Skeletal muscle satellite cell (primary cell): Measurements from ENCODE around the gene EIF4G3.
"Not testable (repeated sequence)": the region's sequence is repeated elsewhere in the genome, so short reads cannot be mapped to it uniquely, and the experiment has no call there.

ENCODE experiments used
- H3K27me3 ChIP-seq: 2 replicates; pipeline ENCODE4 v1.7.0; 2013; ENCODE audit warnings: low read length; ENCODE audit not compliant: control insufficient read depth, insufficient read depth
- H3K36me3 ChIP-seq: 2 replicates; pipeline ENCODE4 v1.7.0; 2013; ENCODE audit warnings: mild to moderate bottlenecking, control low read depth, low read length; ENCODE audit not compliant: insufficient read depth
- H3K4me1 ChIP-seq: 2 replicates; pipeline ENCODE4 v1.7.0; 2013; ENCODE audit warnings: low read length; ENCODE audit not compliant: control insufficient read depth, insufficient read depth
- H3K4me2 ChIP-seq: 2 replicates; pipeline ENCODE4 v1.7.0; 2013; ENCODE audit warnings: mild to moderate bottlenecking, low read length
- H3K4me3 ChIP-seq: 2 replicates; pipeline ENCODE4 v1.7.0; 2013; ENCODE audit warnings: low read length
- H3K9ac ChIP-seq: 2 replicates; pipeline ENCODE4 v1.7.0; 2013; ENCODE audit warnings: mild to moderate bottlenecking, low read depth, low read length, moderate library complexity
- H3K9me3 ChIP-seq: replicated peaks from 2 replicates; pipeline ENCODE4 v1.7.0; 2013; ENCODE audit warnings: mild to moderate bottlenecking, control low read depth, low read length

The EIF4G3 gene

DNA sequence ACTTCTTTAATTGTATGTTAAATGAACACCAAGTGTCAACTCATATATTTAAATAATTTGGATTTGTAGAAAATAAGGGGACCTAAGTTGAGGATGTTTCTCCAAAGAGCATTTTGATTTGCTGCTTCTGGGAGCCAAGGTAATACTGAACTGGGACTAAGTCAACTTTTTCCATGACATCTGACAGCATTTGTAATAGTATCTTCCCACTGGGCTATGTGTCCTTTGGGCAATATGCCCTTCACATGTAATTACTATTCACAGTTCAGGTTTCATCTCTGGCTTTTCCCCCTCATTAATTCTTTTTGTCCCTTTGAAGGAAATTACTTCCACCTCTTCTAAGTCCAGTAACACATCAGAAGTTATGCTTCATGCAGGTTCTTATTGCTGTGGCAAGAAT is 352.9 kb downstream of the EIF4G3 start:
- H3K36me3 ChIP-seq = peaks cover 36% of the 10 kb centered on the region
- H3K4me1 ChIP-seq = no peaks in the 10 kb centered on the region
- H3K9me3 ChIP-seq = no peaks in the 10 kb centered on the region
- no peak overlapping the region for H3K9ac ChIP-seq
- H3K27me3 ChIP-seq = no peaks in the 10 kb centered on the region
- H3K4me3 ChIP-seq = no peak overlapping the region
- no peak overlapping the region for H3K4me2 ChIP-seq

DNA sequence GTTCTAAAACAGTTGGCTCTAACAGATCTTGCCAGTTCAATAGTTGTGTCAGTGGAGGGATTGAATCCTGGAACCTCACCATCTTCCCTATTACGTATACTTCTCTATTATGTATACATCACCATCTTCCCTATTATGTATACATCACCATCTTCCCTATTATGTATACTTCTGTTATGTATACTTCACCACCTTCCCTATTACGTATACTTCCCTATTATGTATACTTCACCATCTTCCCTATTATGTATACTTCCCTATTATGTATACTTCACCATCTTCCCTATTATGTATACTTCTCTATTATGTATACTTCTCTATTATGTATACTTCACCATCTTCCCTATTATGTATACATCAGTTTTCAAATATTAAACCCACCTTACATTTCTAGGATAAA is 355.2 kb downstream of the EIF4G3 start:
- Histone ChIP-seq H3K4me2 (no peak overlapping the region), H3K36me3 (peaks cover 26% of the 10 kb centered on the region), H3K9ac (no peak overlapping the region), H3K4me3 (no peak overlapping the region), H3K27me3 (no peaks in the 10 kb centered on the region), H3K4me1 (no peaks in the 10 kb centered on the region), H3K9me3 (no peaks in the 10 kb centered on the region)

DNA sequence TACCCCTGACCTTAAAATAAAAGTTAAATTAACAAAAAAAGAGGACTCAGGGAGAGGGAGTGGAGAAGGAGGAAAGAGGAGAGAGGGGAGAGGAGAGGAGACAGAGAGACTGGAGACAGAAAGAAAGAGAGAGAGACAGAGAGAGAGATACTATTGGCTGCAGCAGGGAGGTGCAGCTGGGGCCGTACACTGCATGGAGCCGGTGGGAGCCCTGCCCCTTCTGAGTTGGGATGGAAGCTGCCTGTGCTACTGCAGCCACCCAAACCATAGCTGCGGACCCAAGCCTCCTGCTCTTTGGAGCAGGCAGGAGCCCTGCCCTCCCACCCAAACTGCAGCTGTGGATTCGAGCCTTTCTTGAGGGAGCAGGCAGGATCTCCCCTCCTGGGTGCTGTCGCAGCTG is 356.9 kb downstream of the EIF4G3 start:
- H3K9ac ChIP-seq = no peak overlapping the region
- H3K36me3 ChIP-seq = peaks cover 26% of the 10 kb centered on the region
- no peak overlapping the region for H3K4me2 ChIP-seq
- no peak overlapping the region for H3K4me3 ChIP-seq
- no peaks in the 10 kb centered on the region for H3K27me3 ChIP-seq
- no peaks in the 10 kb centered on the region for H3K9me3 ChIP-seq
- H3K4me1 ChIP-seq = no peaks in the 10 kb centered on the region

DNA sequence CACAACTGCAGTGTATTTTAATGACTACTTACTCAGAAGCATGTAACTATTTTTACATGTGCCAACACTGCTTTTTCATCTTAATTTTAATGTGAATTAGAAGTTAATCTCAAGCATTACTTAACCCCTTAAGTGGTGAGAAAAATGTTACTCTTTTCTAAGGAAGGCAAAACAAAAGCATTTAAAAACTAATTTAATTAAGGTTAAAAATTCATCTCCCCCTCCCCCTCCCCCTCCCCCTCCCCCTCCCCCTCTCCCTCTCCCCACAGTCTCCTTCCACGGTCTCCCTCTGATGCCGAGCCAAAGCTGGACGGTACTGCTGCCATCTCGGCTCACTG is 362.2 kb downstream of the EIF4G3 start:
- no peak overlapping the region for H3K4me2 ChIP-seq
- peaks cover 18% of the 10 kb centered on the region for H3K36me3 ChIP-seq
- no peak overlapping the region for H3K4me3 ChIP-seq
- no peaks in the 10 kb centered on the region for H3K9me3 ChIP-seq
- H3K27me3 ChIP-seq = no peaks in the 10 kb centered on the region
- no peak overlapping the region for H3K9ac ChIP-seq
- peaks cover 5% of the 10 kb centered on the region for H3K4me1 ChIP-seq

DNA sequence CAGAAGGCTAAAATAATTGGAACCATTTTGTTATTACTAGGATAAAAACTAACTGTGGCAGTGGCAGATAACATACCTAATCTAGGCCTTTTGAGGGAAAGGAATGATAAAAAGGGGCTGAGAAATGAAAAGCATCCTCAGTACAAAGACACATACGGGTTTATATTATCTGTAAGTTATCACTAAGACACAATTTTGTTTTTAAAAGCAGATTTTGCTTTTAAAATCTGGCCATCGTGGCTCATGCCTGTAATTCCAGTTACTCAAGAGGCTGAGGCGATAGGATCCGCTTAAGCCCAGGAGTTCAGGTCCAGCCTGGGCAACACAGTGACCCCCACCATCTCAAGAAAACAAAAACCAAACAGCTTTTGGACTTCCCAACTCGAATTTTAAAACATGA is 364.8 kb downstream of the EIF4G3 start:
- H3K4me2 ChIP-seq = no peak overlapping the region
- peaks cover 5% of the 10 kb centered on the region for H3K4me1 ChIP-seq
- no peak overlapping the region for H3K4me3 ChIP-seq
- H3K9me3 ChIP-seq = no peaks in the 10 kb centered on the region
- H3K27me3 ChIP-seq = no peaks in the 10 kb centered on the region
- peaks cover 23% of the 10 kb centered on the region for H3K36me3 ChIP-seq
- H3K9ac ChIP-seq = no peak overlapping the region

DNA sequence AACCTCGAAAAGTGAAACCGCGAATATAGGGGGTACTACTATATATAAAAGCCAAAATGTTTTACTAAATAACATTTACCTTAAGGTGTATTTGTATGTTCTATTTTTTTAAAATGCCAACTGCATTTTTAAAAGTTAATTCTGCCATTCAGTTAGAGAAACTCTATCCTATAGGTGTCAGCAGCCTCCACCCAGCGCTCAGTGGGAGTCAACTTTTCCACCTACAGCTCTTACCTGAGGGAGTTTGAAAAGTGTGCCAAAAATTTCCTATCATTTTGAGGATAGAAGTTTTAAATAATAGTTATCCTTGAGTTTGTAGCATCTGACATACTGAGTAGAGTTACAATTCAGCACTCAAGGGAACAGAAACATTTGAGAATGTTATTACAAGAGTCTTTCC is 383.5 kb downstream of the EIF4G3 start:
- no peak overlapping the region for H3K9ac ChIP-seq
- H3K9me3 ChIP-seq = no peaks in the 10 kb centered on the region
- peaks cover 5% of the 10 kb centered on the region for H3K4me1 ChIP-seq
- H3K4me2 ChIP-seq = no peak overlapping the region
- no peaks in the 10 kb centered on the region for H3K36me3 ChIP-seq
- no peaks in the 10 kb centered on the region for H3K27me3 ChIP-seq
- H3K4me3 ChIP-seq = no peak overlapping the region

DNA sequence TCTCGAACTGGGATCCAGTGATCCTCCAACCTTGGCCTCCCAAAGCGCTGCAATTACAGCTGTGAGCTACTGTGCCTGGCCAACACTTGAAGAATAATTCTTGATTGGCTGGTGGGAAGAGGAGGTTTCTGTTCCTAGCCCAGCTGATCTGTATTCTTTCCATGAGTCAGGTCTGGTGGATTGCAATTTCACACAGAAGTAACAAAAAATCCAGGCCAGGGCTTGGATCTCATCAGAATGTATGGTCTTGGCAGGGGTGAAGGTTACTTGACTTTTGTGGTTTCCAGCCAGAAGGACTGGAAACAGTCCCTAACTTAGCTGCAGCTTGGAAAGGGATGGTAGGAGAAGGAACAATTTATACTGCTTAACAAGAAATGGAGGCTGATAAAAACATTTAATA is 384.5 kb downstream of the EIF4G3 start:
- Histone ChIP-seq H3K4me2 (no peak overlapping the region), H3K4me3 (no peak overlapping the region), H3K27me3 (no peaks in the 10 kb centered on the region)

DNA sequence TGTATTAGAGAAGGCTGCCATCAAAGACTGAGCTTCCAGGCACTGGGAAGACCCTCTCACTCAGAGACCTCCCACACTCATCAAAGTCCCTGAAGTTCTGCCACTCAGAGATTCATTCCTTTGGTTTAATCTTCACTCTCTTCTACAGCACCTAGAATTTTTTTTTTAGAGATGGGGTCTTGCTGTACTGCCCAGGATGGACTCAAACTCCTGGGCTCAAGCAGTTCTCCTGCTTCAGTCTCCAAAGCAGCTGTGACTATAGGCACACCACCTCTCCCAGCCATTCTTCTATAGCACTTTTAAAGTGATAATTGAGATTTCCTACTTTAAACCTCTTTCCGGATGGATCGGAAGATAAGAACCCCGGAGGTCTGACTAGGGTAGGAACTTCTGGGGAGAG is 385.9 kb downstream of the EIF4G3 start:
- Histone ChIP-seq H3K9ac (no peak overlapping the region), H3K4me3 (no peak overlapping the region), H3K9me3 (no peaks in the 10 kb centered on the region), H3K4me1 (peaks cover 10% of the 10 kb centered on the region), H3K36me3 (no peaks in the 10 kb centered on the region), H3K27me3 (no peaks in the 10 kb centered on the region), H3K4me2 (no peak overlapping the region)

More for the DNA sequence above, 384.5 kb downstream of the EIF4G3 start:
- Histone ChIP-seq H3K9ac (no peak overlapping the region), H3K9me3 (no peaks in the 10 kb centered on the region), H3K36me3 (no peaks in the 10 kb centered on the region), H3K4me1 (peaks cover 10% of the 10 kb centered on the region)

DNA sequence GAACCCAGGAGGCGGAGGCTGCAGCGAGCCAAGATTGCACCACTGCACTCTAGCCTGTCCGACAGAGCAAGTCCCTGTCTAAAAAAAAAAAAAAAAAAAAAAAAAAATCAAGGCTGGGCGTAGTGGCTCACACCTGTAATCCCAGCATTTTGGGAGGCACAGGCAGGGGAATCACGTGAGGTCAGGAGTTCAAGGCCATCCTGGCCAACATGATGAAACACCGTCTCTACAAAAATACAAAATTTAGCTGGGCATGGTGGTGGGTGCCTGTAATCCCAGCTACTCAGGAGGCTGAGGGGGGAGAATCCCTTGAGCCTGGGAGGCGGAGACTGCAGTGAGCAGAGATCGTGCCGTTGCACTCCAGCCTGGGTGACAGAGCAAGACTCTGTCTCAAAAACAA is 387.1 kb downstream of the EIF4G3 start:
- not testable (repeated sequence) for H3K9ac ChIP-seq, H3K4me2 ChIP-seq, H3K27me3 ChIP-seq, H3K4me3 ChIP-seq, H3K9me3 ChIP-seq, H3K36me3 ChIP-seq
- H3K4me1 ChIP-seq = peaks cover 17% of the 10 kb centered on the region

DNA sequence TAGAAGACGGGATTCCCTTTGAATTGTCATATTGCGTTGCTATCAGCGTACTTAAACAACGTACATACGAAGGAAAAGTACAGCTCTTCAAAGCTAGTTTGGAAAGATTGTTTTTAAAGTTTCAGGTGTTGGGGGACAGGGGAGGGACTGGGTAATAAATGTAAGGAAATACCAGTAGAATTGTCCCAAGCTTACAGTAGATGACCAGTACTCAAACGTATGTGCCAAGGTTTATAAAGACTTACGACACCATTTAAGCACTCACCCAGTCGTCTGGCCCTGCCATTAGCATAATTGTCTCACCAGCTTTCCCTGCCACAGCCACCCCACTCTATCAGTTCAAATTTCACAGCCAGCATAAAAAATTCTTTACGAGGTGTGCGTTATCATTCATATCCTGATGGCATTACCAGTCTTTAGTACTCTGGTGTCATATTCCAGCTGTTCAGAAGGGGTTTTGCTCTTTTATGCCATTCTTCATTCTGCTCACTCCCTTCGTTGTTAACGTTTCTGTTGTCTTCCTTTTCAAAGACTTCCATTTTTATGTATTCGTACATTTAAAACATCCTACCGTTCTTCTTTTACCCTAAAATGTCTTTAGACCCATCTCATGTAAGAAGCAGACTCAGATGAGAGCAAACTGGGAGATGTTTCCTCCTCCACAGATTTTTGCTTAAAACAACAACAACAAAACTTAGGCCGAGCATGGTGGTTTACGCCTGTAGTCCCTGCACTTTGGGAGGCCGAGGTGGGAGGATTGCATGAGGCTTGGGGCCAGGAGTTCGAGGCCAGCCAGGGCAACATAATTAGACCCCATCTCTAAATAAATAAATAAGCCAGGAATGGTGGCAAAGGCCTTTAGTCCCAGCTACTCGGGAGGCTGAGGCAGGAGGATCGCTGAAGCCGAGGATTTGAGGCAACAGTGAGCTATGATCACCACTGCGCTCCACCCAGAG is 388.6 kb downstream of the EIF4G3 start:
- Histone ChIP-seq H3K4me1 (peaks cover 17% of the 10 kb centered on the region), H3K36me3 (no peaks in the 10 kb centered on the region), H3K27me3 (no peaks in the 10 kb centered on the region), H3K9ac (peak overlapping the region; percentile 97), H3K4me3 (peak overlapping the region; percentile 91), H3K9me3 (no peaks in the 10 kb centered on the region), H3K4me2 (peak overlapping the region; percentile 97)

DNA sequence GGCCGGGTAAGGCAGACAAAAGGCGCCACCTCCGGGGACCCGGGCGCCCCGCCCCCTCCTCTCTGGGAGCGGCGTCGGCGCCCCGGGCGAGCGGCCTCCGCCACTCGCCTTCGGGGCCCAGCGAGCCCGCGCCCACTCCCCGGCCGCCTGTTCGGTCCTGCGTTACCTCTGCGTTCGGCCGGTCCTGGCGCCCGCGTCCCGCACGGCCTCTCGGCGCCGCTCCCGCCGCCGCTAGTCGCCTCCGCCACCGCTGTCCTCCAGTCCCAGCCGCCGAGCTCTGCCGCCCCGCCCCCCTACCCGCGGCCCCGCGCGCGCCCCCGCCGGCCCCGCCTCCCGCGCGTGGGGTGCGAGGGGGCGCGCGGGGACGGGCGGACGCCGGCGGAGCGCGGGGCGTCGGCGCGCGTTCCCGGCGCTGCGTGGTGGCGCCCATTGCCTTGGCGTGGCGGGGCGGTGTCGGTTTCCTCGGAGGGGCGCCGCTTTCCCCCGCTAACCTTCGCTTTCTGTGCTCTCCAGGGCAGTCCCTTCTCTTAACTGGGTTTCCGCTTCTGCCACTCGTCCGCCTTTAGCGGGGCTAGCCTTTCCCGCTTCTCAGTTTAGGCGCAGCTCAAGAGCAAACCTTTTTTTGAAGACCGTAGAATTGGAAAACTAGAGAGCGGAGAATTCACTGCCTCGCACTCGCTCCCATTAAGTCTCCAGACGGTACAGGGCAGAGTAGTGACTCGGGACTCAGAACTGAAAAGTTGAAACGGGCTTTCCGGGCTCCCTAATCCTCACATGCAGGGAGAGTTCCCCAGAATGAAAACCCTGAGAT is 389.5 kb downstream of the EIF4G3 start, which contains the start of gene HP1BP3:
Gene HP1BP3, minus strand, starts transcription at position 279 of the 811 bp plus-strand sequence. CDS start 6,867 bp downstream, outside the sequence.
- peaks cover 17% of the 10 kb centered on the region for H3K4me1 ChIP-seq
- H3K9ac ChIP-seq = peak within 1 kb of the TSS; percentile 97
- no peaks in the 10 kb centered on the region for H3K36me3 ChIP-seq
- H3K27me3 ChIP-seq = no peaks in the 10 kb centered on the region
- H3K4me3 ChIP-seq = peak within 1 kb of the TSS; percentile 91
- H3K9me3 ChIP-seq = no peaks in the 10 kb centered on the region
- peak within 1 kb of the TSS; percentile 97 for H3K4me2 ChIP-seq
